Spinal cord (tissue), 10 donors: ENCODE data around the gene BLVRB. TPM values are rescaled to one million over a fixed set of nuclear protein-coding genes. Genes with fewer than 3 reads are reported as not detected.
A peak's percentile ranks its signal among the peaks of the same experiment; 100 is the strongest.
"Not testable (repeated sequence)": the region's sequence is repeated elsewhere in the genome, so short reads cannot be mapped to it uniquely, and the experiment has no call there.

Source experiments
- DNase-seq, 6 donors: peaks; one replicate each; pipeline versions ENCODE4 v3.0.0 to v3.0.0-alpha.2; 2013 to 2015; ENCODE audit warnings: low spot score in 6 of 6, low read depth in 4 of 6
- H3K27ac ChIP-seq: one replicate; pipeline ENCODE4 v1.5.1; 2013; ENCODE audit warnings: low read depth, low read length, control low read depth
- H3K27me3 ChIP-seq: one replicate; pipeline ENCODE4 v1.6.1; 2013; ENCODE audit warnings: low read length; ENCODE audit not compliant: control insufficient read depth, insufficient read depth
- H3K36me3 ChIP-seq: one replicate; pipeline ENCODE4 v1.6.1; 2013; ENCODE audit warnings: low read length; ENCODE audit not compliant: control insufficient read depth, insufficient read depth
- H3K4me1 ChIP-seq: one replicate; pipeline ENCODE4 v1.6.1; 2013; ENCODE audit warnings: low read length; ENCODE audit not compliant: control insufficient read depth, insufficient read depth
- H3K4me3 ChIP-seq: one replicate; pipeline ENCODE4 v1.5.1; 2013; ENCODE audit warnings: low read depth, low read length, control low read depth
- H3K9me3 ChIP-seq: one replicate; pipeline ENCODE4 v1.6.1; 2013; ENCODE audit warnings: low read length; ENCODE audit not compliant: control insufficient read depth, insufficient read depth
- WGBS: methylation state at CpG from one replicate; pipeline ENCODE4 v1.1.5; 2013; ENCODE audit warnings: missing lambda C conversion rate; ENCODE audit not compliant: insufficient coverage; 5-methylcytosine and 5-hydroxymethylcytosine counted together
- polyA plus RNA-seq, 2 donors: library from polyadenylated mRNA; unstranded; fragments of 120-200 nt; gene quantifications; one replicate each; pipeline ENCODE4 v1.2.1, GENCODE V29; 2013; ENCODE audit not compliant: insufficient read length in 2 of 2
- total RNA-seq, 2 donors: library from RNA; depleted of rRNA in 1 of 2; stranded (reverse); fragments of 120-200 nt in 1 of 2; fragments of >200 nt in 1 of 2; gene quantifications; one replicate each; pipeline versions ENCODE4 v1.2.3 to v1.2.4, GENCODE V29; 2013 to 2014
- donor health status: healthy.

The BLVRB gene
- total and polyA plus RNA-seq, 4 donors: 23.0 to 102 (median 49.1) TPM

- not testable (repeated sequence) for H3K36me3 ChIP-seq
- 100% methylated on average over 3 of the region's 10 CpGs for WGBS
These were observed 35.3 kb downstream of the BLVRB start for GRCh38 chr19:40430242-40430641.

GRCh38 chr19:40428197-40428596, 37.3 kb downstream of the BLVRB start:
- H3K4me1 ChIP-seq: peaks cover 24% of the 10 kb centered on the region
- H3K36me3 ChIP-seq, H3K4me3 ChIP-seq, H3K27me3 ChIP-seq, DNase-seq, H3K9me3 ChIP-seq, H3K27ac ChIP-seq: not testable (repeated sequence)
- WGBS: no CpG with 5 or more reads among the region's 7 CpGs

More at GRCh38 chr19:40430242-40430641, 35.3 kb downstream of the BLVRB start:
- DNase-seq, H3K4me3 ChIP-seq, H3K9me3 ChIP-seq, H3K27ac ChIP-seq, H3K27me3 ChIP-seq: not testable (repeated sequence)
- H3K4me1 ChIP-seq: peaks cover 25% of the 10 kb centered on the region

- peak; percentile 97 to 100 (median 99) for DNase-seq
- no peaks in the 10 kb centered on the region for H3K9me3 ChIP-seq
- H3K27me3 ChIP-seq: no peaks in the 10 kb centered on the region
- H3K36me3 ChIP-seq: peaks cover 10% of the 10 kb centered on the region
- WGBS: under 1% methylated on average over 62 of the region's 75 CpGs
- H3K4me1 ChIP-seq: peaks cover 25% of the 10 kb centered on the region
- H3K4me3 ChIP-seq: peak within 1 kb of the TSS; percentile 83
- peak within 1 kb of the TSS; percentile 97 for H3K27ac ChIP-seq
These were observed 39.9 kb downstream of the BLVRB start, which contains the start of gene SERTAD1 for GRCh38 chr19:40425450-40426287. TSS of gene SERTAD1 (minus strand) at chr19:40425992. CDS start at chr19:40423546, 2,446 bp downstream.

- Histone ChIP-seq H3K27me3 (no peaks in the 10 kb centered on the region), H3K4me3 (peak overlapping the region; percentile 83), H3K9me3 (no peaks in the 10 kb centered on the region), H3K36me3 (peaks cover 10% of the 10 kb centered on the region), H3K4me1 (peaks cover 28% of the 10 kb centered on the region), H3K27ac (peak overlapping the region; percentile 97)
- 8% methylated on average over 16 of the region's 28 CpGs for whole genome bisulfite sequencing
- DNase-seq: peak in 1 of 6 donors; percentile 39
These were observed 40.7 kb downstream of the BLVRB start for GRCh38 chr19:40424637-40425449.

- Histone ChIP-seq H3K27me3 (no peaks in the 10 kb centered on the region), H3K9me3 (no peaks in the 10 kb centered on the region), H3K36me3 (peaks cover 10% of the 10 kb centered on the region), H3K4me1 (peaks cover 28% of the 10 kb centered on the region), H3K27ac (peak overlapping the region; percentile 97), H3K4me3 (no peak overlapping the region)
- WGBS: no CpG with 5 or more reads among the region's 6 CpGs
- no peak for DNase-seq
These were observed 41.6 kb downstream of the BLVRB start for GRCh38 chr19:40423938-40424337.

- Histone ChIP-seq H3K4me1 (peaks cover 28% of the 10 kb centered on the region), H3K27me3 (no peaks in the 10 kb centered on the region), H3K36me3 (peaks cover 10% of the 10 kb centered on the region), H3K4me3 (no peak overlapping the region), H3K9me3 (no peaks in the 10 kb centered on the region), H3K27ac (no peak overlapping the region)
- DNase-seq: no peak
- 92% methylated on average over 28 of the region's 31 CpGs for WGBS
These were observed 42.6 kb downstream of the BLVRB start for GRCh38 chr19:40422748-40423566.

- peaks cover 34% of the 10 kb centered on the region for H3K4me1 ChIP-seq
- peak overlapping the region; percentile 99 for H3K27ac ChIP-seq
- WGBS: 92% methylated on average over 14 of the region's 16 CpGs
These were observed 43.4 kb downstream of the BLVRB start for GRCh38 chr19:40421993-40422747.

GRCh38 chr19:40420766-40421765, 44.5 kb downstream of the BLVRB start:
- Histone ChIP-seq H3K27me3 (no peaks in the 10 kb centered on the region), H3K27ac (peak overlapping the region; percentile 99), H3K9me3 (no peaks in the 10 kb centered on the region), H3K4me1 (peaks cover 35% of the 10 kb centered on the region), H3K4me3 (peak overlapping the region; percentile 78), H3K36me3 (peaks cover 10% of the 10 kb centered on the region)
- under 1% methylated on average over 52 of the region's 56 CpGs for WGBS
- peak in 4 of 6 donors; percentile 42 to 93 (median 70) for DNase-seq

More at GRCh38 chr19:40421993-40422747, 43.4 kb downstream of the BLVRB start:
- H3K36me3 ChIP-seq: peaks cover 10% of the 10 kb centered on the region
- H3K9me3 ChIP-seq: no peaks in the 10 kb centered on the region
- no peak overlapping the region for H3K4me3 ChIP-seq
- H3K27me3 ChIP-seq: no peaks in the 10 kb centered on the region
- DNase-seq: no peak
